ENCODE measurements around the gene ERGIC1. TPM values are rescaled to one million over a fixed set of nuclear protein-coding genes. Genes with fewer than 3 reads are reported as not detected.

Gene ERGIC1
- total and polyA plus RNA-seq, 2 experiments from 2014 or later = 25.2 to 92.2 TPM

GRCh38 chr5:172795318-172795977, 38.6 kb upstream of the ERGIC1 start:
- Histone ChIP-seq H3K27me3 (ENCODE audit: insufficient read depth) (no peaks in the 10 kb centered on the region), H2AFZ (no peak overlapping the region), H4K20me1 (replicated peaks; ENCODE audit: insufficient read depth) (no peaks in the 10 kb centered on the region; the same call in 1 of the 2 replicates), H3K79me2 (replicated peaks; ENCODE audit: insufficient read depth) (no peaks in the 10 kb centered on the region), H3K27ac (ENCODE audit: low read depth) (no peak overlapping the region), H3K9me2 (ENCODE audit: insufficient read depth) (no peaks in the 10 kb centered on the region), H3K4me3 (no peak overlapping the region), H3K4me1 (ENCODE audit: insufficient read depth) (peaks cover 8% of the 10 kb centered on the region; the same call in 1 of the 2 replicates), H3K36me3 (ENCODE audit: insufficient read depth) (no peaks in the 10 kb centered on the region), H3F3A (replicated peaks; ENCODE audit: low read depth) (no peaks in the 10 kb centered on the region), H3K4me2 (no peak overlapping the region)
- Mint-ChIP-seq H3K27me3 (ENCODE audit: insufficient read depth, low read depth, poor library complexity) (peaks cover 6% of the 10 kb centered on the region), H3K9me3 (no peaks in the 10 kb centered on the region), H3K36me3 (ENCODE audit: low read depth) (no peaks in the 10 kb centered on the region), H3K27ac (no peak overlapping the region), H3K4me1 (peaks cover 8% of the 10 kb centered on the region), H3K4me3 (no peak overlapping the region)
- peak; percentile 26 for DNase-seq (ENCODE audit: low spot score)
- no peak for TF ChIP-seq ZNF462 (CRISPR knock-in tag; IDR thresholded peaks at IDR 0.05)
- no peak for TF ChIP-seq JUNB (IDR thresholded peaks at IDR 0.05; ENCODE audit: unreplicated experiment)
- TF ChIP-seq, protein P1, sequence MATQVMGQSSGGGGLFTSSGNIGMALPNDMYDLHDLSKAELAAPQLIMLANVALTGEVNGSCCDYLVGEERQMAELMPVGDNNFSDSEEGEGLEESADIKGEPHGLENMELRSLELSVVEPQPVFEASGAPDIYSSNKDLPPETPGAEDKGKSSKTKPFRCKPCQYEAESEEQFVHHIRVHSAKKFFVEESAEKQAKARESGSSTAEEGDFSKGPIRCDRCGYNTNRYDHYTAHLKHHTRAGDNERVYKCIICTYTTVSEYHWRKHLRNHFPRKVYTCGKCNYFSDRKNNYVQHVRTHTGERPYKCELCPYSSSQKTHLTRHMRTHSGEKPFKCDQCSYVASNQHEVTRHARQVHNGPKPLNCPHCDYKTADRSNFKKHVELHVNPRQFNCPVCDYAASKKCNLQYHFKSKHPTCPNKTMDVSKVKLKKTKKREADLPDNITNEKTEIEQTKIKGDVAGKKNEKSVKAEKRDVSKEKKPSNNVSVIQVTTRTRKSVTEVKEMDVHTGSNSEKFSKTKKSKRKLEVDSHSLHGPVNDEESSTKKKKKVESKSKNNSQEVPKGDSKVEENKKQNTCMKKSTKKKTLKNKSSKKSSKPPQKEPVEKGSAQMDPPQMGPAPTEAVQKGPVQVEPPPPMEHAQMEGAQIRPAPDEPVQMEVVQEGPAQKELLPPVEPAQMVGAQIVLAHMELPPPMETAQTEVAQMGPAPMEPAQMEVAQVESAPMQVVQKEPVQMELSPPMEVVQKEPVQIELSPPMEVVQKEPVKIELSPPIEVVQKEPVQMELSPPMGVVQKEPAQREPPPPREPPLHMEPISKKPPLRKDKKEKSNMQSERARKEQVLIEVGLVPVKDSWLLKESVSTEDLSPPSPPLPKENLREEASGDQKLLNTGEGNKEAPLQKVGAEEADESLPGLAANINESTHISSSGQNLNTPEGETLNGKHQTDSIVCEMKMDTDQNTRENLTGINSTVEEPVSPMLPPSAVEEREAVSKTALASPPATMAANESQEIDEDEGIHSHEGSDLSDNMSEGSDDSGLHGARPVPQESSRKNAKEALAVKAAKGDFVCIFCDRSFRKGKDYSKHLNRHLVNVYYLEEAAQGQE (IDR thresholded peaks at IDR 0.05; ENCODE audit: unreplicated experiment) = no peak
- TF ChIP-seq ETS1 (IDR thresholded peaks at IDR 0.05) = no peak
- TF ChIP-seq STAT1 (IDR thresholded peaks at IDR 0.05; ENCODE audit: unreplicated experiment) = no peak
- no peak for TF ChIP-seq POLR2AphosphoS5 (IDR thresholded peaks at IDR 0.05; ENCODE audit: low read depth)
- TF ChIP-seq ZNF331 (CRISPR knock-in tag; IDR thresholded peaks at IDR 0.05; ENCODE audit: low read depth) = no peak
- TF ChIP-seq ZNF114 (CRISPR knock-in tag; IDR thresholded peaks at IDR 0.05) = no peak
- TF ChIP-seq, protein P2, sequence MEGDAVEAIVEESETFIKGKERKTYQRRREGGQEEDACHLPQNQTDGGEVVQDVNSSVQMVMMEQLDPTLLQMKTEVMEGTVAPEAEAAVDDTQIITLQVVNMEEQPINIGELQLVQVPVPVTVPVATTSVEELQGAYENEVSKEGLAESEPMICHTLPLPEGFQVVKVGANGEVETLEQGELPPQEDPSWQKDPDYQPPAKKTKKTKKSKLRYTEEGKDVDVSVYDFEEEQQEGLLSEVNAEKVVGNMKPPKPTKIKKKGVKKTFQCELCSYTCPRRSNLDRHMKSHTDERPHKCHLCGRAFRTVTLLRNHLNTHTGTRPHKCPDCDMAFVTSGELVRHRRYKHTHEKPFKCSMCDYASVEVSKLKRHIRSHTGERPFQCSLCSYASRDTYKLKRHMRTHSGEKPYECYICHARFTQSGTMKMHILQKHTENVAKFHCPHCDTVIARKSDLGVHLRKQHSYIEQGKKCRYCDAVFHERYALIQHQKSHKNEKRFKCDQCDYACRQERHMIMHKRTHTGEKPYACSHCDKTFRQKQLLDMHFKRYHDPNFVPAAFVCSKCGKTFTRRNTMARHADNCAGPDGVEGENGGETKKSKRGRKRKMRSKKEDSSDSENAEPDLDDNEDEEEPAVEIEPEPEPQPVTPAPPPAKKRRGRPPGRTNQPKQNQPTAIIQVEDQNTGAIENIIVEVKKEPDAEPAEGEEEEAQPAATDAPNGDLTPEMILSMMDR (conservative IDR thresholded peaks at IDR 0.05; ENCODE audit: low read depth in 2 of 2) = no peak
- TF ChIP-seq EZH2 (IDR thresholded peaks at IDR 0.05; ENCODE audit: low read depth, unreplicated experiment) = no peak
- no peak for TF ChIP-seq NANOG (IDR thresholded peaks at IDR 0.05; ENCODE audit: borderline replicate concordance)
- TF ChIP-seq EZH2phosphoT487 (IDR thresholded peaks at IDR 0.05; ENCODE audit: unreplicated experiment) = no peak
- TF ChIP-seq CREB1 (CRISPR knock-in tag; IDR thresholded peaks at IDR 0.05; ENCODE audit: low read depth) = no peak
- ATAC-seq = no peak
